Lung microvascular endothelial cell (primary cell): ENCODE results near the gene KRTAP10-11. TPM values are rescaled to one million over a fixed set of nuclear protein-coding genes. Genes with fewer than 3 reads are reported as not detected.
"Not testable (repeated sequence)": the region's sequence is repeated elsewhere in the genome, so short reads cannot be mapped to it uniquely, and the experiment has no call there.

Experiments
- DNase-seq, 2 donors: peaks; one replicate each; pipeline versions ENCODE4 v3.0.0 to v3.0.0-alpha.2; 2010; ENCODE audit warnings: low read depth in 2 of 2
- total RNA-seq: library from RNA; depleted of rRNA; stranded (reverse); fragments of >200 nt; gene quantifications from 2 replicates; pipeline ENCODE4 v1.2.1, GENCODE V29; 2014

The KRTAP10-11 gene
- total RNA-seq, 1 donor from 2014 or later, result not detected

GRCh38 chr21:44615466-44615865 is 30.7 kb upstream of the KRTAP10-11 start:
- DNase-seq, result no peak

GRCh38 chr21:44615911-44616590 is 30.2 kb upstream of the KRTAP10-11 start:
- no peak for DNase-seq

GRCh38 chr21:44616591-44616926 is 29.7 kb upstream of the KRTAP10-11 start:
- no peak for DNase-seq

- no peak for DNase-seq
These were observed 29.1 kb upstream of the KRTAP10-11 start for GRCh38 chr21:44617071-44617501.

- DNase-seq, result peak; percentile 47 to 57
These were observed 27.7 kb upstream of the KRTAP10-11 start for GRCh38 chr21:44618504-44618903.

GRCh38 chr21:44618909-44619308 is 27.3 kb upstream of the KRTAP10-11 start:
- DNase-seq, result peak in 1 of 2 donors; percentile 13

GRCh38 chr21:44619886-44620285 is 26.3 kb upstream of the KRTAP10-11 start:
- DNase-seq, result no peak

- DNase-seq, result no peak
These were observed 22.6 kb upstream of the KRTAP10-11 start for GRCh38 chr21:44623575-44623974.

GRCh38 chr21:44625756-44626155 is 20.5 kb upstream of the KRTAP10-11 start:
- no peak for DNase-seq

GRCh38 chr21:44626262-44626661 is 20.0 kb upstream of the KRTAP10-11 start:
- no peak for DNase-seq

GRCh38 chr21:44626673-44627143 is 19.5 kb upstream of the KRTAP10-11 start, which contains the start of gene KRTAP10-9:
TSS of gene KRTAP10-9 (plus strand) at chr21:44627093. CDS start at chr21:44627172, 79 bp downstream.
- no peak for DNase-seq

GRCh38 chr21:44627181-44627822 is 18.9 kb upstream of the KRTAP10-11 start:
- not testable (repeated sequence) for DNase-seq

GRCh38 chr21:44627831-44628233 is 18.4 kb upstream of the KRTAP10-11 start:
- not testable (repeated sequence) for DNase-seq

GRCh38 chr21:44628707-44629391 is 17.4 kb upstream of the KRTAP10-11 start:
- no peak for DNase-seq

- no peak for DNase-seq
These were observed 15.8 kb upstream of the KRTAP10-11 start for GRCh38 chr21:44630440-44630839.

GRCh38 chr21:44632067-44632466 is 14.1 kb upstream of the KRTAP10-11 start:
- DNase-seq, result no peak

GRCh38 chr21:44636209-44637017 is 9.8 kb upstream of the KRTAP10-11 start:
- DNase-seq, result no peak

GRCh38 chr21:44637018-44637850 is 9.0 kb upstream of the KRTAP10-11 start, which contains the start of gene KRTAP10-10:
TSS of gene KRTAP10-10 (plus strand) at chr21:44637356. CDS start at chr21:44637418, 62 bp downstream.
- DNase-seq, result no peak

GRCh38 chr21:44637851-44638348 is 8.3 kb upstream of the KRTAP10-11 start:
- not testable (repeated sequence) for DNase-seq
